ENCODE results near the gene DSE.

DNA sequence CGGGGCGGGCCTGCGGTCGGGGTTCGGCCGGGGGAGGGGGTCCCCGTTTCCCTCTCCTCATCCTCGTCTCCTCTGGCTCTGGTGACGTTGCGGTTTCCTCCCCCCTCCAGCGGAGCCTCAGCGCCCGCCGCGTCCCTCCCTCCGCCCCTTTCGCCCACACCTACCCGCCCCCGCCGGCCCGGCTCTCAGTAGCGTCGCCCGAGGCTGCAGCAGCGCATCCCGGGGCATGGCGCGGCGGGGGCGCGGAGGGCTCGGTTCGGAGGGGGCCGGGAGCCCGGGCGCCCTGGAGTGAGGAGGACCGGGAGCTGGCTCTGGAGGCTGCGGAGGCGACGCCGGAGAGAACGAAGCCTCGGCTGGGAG lies at the start of gene DSE:
- TF ChIP-seq CTCF (conservative IDR thresholded peaks at IDR 0.05) (no peak), ZFX (IDR thresholded peaks at IDR 0.05) (no peak)

Measured in C4-2B (cell line).